Spinal cord (tissue), 10 donors: ENCODE results near the gene C14orf180. TPM values are rescaled to one million over a fixed set of nuclear protein-coding genes. Genes with fewer than 3 reads are reported as not detected.
A peak's percentile ranks its signal among the peaks of the same experiment; 100 is the strongest.

ENCODE experiments used
- DNase-seq, 6 donors: peaks; one replicate each; pipeline versions ENCODE4 v3.0.0 to v3.0.0-alpha.2; 2013 to 2015; ENCODE audit warnings: low spot score in 6 of 6, low read depth in 4 of 6
- H3K27ac ChIP-seq: one replicate; pipeline ENCODE4 v1.5.1; 2013; ENCODE audit warnings: low read depth, low read length, control low read depth
- H3K27me3 ChIP-seq: one replicate; pipeline ENCODE4 v1.6.1; 2013; ENCODE audit warnings: low read length; ENCODE audit not compliant: control insufficient read depth, insufficient read depth
- H3K36me3 ChIP-seq: one replicate; pipeline ENCODE4 v1.6.1; 2013; ENCODE audit warnings: low read length; ENCODE audit not compliant: control insufficient read depth, insufficient read depth
- H3K4me1 ChIP-seq: one replicate; pipeline ENCODE4 v1.6.1; 2013; ENCODE audit warnings: low read length; ENCODE audit not compliant: control insufficient read depth, insufficient read depth
- H3K4me3 ChIP-seq: one replicate; pipeline ENCODE4 v1.5.1; 2013; ENCODE audit warnings: low read depth, low read length, control low read depth
- H3K9me3 ChIP-seq: one replicate; pipeline ENCODE4 v1.6.1; 2013; ENCODE audit warnings: low read length; ENCODE audit not compliant: control insufficient read depth, insufficient read depth
- WGBS: methylation state at CpG from one replicate; pipeline ENCODE4 v1.1.5; 2013; ENCODE audit warnings: missing lambda C conversion rate; ENCODE audit not compliant: insufficient coverage; 5-methylcytosine and 5-hydroxymethylcytosine counted together
- polyA plus RNA-seq, 2 donors: library from polyadenylated mRNA; unstranded; fragments of 120-200 nt; gene quantifications; one replicate each; pipeline ENCODE4 v1.2.1, GENCODE V29; 2013; ENCODE audit not compliant: insufficient read length in 2 of 2
- total RNA-seq, 2 donors: library from RNA; depleted of rRNA in 1 of 2; stranded (reverse); fragments of 120-200 nt in 1 of 2; fragments of >200 nt in 1 of 2; gene quantifications; one replicate each; pipeline versions ENCODE4 v1.2.3 to v1.2.4, GENCODE V29; 2013 to 2014
- donor health status: healthy.

Gene C14orf180
- total and polyA plus RNA-seq, 4 donors, result 0.10 to 6.0 (median 0.24) TPM

- H3K27me3 ChIP-seq, result peaks cover 12% of the 10 kb centered on the region
- H3K36me3 ChIP-seq, result no peaks in the 10 kb centered on the region
- H3K4me3 ChIP-seq, result no peak overlapping the region
- H3K27ac ChIP-seq, result no peak overlapping the region
- no CpG with 5 or more reads among the region's 10 CpGs for WGBS
- H3K9me3 ChIP-seq, result no peaks in the 10 kb centered on the region
- peaks cover 37% of the 10 kb centered on the region for H3K4me1 ChIP-seq
- peak in 1 of 6 donors; percentile 78 for DNase-seq
Observed at GRCh38 chr14:104569435-104569834, 10.1 kb upstream of the C14orf180 start.

DNA sequence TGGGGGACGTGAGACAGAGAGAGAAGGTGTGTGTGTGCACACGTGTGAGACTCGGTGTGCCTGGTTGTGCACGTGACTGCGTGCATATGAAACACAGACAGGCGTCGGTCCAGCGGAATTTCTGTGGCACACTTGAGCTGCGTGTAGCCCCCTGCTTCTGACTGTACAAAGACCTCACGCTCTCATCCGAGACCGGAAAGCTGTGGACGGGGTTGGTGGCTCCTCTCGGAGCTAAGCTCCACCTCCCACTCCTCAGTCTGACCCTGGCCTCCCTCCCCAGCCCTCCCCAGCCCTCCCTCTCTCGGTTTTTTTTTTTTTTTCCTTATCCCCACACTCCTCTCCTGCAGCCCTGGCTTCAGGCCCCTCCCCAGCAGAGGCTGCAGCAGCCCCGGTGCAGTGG lies 8.3 kb upstream of the C14orf180 start:
- H3K27me3 ChIP-seq, result peaks cover 2% of the 10 kb centered on the region
- H3K36me3 ChIP-seq, result no peaks in the 10 kb centered on the region
- H3K27ac ChIP-seq, result no peak overlapping the region
- no peak for DNase-seq
- WGBS, result 59% methylated on average over 16 of the region's 16 CpGs
- no peaks in the 10 kb centered on the region for H3K9me3 ChIP-seq
- H3K4me1 ChIP-seq, result peaks cover 40% of the 10 kb centered on the region
- H3K4me3 ChIP-seq, result no peak overlapping the region

GRCh38 chr14:104572024-104572626 lies 7.4 kb upstream of the C14orf180 start:
- Histone ChIP-seq H3K4me1 (peaks cover 48% of the 10 kb centered on the region), H3K9me3 (no peaks in the 10 kb centered on the region), H3K27ac (no peak overlapping the region), H3K4me3 (no peak overlapping the region), H3K27me3 (peaks cover 1% of the 10 kb centered on the region), H3K36me3 (no peaks in the 10 kb centered on the region)
- peak in 1 of 6 donors; percentile 66 for DNase-seq
- 75% methylated on average over 11 of the region's 11 CpGs for WGBS

DNA sequence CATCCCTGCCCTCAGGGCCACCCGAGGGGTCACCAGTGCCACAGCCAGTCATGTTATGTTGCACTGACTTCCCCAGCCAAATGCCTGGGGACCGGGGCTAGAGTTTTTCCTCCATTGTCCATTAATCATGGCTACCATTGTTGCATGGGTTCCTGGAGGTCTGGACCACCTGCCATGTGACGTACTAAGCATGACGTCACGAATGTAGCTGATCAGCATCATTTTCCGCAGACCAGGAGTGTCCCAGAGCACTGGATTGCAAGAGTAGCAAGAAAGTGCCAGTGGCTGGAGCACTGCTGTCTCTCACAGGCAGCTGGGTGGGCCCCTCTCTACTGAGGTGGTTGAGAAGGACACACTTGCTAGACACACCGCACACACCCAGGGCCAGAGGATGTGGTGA lies 6.9 kb upstream of the C14orf180 start:
- Histone ChIP-seq H3K4me1 (peaks cover 50% of the 10 kb centered on the region), H3K9me3 (no peaks in the 10 kb centered on the region), H3K36me3 (no peaks in the 10 kb centered on the region), H3K4me3 (no peak overlapping the region), H3K27ac (no peak overlapping the region), H3K27me3 (no peaks in the 10 kb centered on the region)
- no peak for DNase-seq
- 76% methylated on average over 7 of the region's 7 CpGs for WGBS

DNA sequence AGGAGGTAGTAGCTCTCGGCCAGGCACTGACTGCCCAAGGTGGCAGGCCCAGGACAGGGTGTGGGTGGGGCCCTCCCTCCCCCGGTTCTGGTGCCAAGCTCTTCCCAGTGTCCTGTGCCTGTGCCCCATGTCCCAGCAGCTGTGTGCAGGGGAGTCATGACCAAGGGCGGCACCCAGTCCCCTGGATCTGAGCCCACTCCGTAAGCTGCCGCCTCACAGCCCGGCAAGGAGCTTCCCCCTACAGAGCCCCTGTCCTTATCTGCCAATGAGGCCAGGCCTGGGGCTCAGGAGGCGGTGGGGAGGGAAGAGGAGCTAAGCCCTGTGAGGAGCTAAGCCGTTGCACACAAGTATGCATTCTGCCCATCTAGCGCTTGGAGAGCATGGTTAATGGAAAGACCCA lies 5.6 kb upstream of the C14orf180 start:
- no peak for DNase-seq
- Histone ChIP-seq H3K36me3 (no peaks in the 10 kb centered on the region), H3K4me1 (peaks cover 61% of the 10 kb centered on the region), H3K27me3 (peaks cover 3% of the 10 kb centered on the region), H3K4me3 (no peak overlapping the region), H3K9me3 (no peaks in the 10 kb centered on the region), H3K27ac (no peak overlapping the region)
- 64% methylated on average over 6 of the region's 9 CpGs for WGBS

DNA sequence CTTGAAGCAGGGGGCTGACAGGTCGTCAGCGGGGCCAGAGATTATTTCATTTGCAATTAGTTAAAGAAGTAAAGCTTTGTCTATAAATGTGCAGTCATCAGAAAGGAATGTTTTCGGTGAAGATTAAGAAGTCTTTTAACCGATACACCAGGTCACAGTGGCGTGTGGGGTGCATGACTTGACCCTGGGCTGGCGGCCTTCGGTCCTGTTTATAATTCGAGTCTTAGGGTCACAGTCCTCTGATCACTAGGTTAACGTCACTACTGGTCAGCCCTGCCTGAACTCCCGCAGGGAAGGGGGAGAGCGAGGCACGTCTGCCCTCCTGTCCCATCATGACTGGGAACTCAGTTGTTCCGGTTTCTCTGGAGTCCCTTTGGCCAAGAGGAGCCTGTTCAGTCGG lies 5.0 kb upstream of the C14orf180 start:
- no peak overlapping the region for H3K27ac ChIP-seq
- H3K4me1 ChIP-seq, result peaks cover 62% of the 10 kb centered on the region
- 68% methylated on average over 14 of the region's 14 CpGs for WGBS

DNA sequence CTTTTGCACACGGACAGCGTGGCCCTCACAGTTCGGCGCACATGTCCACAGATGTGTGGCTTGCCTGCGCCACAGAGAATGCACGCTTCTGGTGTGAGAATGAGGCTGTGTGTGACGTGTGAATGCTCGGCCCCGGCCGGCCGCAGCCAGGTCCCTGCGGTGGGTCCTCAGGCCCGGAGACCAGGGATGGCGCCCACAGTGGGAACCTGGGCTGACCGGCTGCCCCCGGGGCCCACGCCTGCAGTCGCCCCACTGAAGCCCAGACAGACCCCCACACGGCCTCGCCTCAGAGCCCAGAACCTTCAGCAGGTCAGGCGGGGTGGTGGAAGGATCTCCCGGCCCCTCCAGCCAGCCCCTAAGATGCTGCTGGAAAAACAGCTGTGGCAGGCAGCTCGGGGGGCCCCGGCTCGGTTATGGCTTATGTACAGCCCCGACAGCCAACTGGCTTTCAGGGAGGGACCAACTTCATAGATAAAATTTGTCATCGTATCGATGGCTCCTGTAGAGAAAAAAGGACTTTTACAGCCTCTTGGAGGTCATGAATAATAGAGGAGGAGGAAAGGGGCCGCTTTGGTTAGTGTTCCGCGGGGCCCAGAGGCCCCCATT lies 4.5 kb upstream of the C14orf180 start:
- Histone ChIP-seq H3K36me3 (no peaks in the 10 kb centered on the region), H3K9me3 (no peaks in the 10 kb centered on the region), H3K4me1 (peaks cover 63% of the 10 kb centered on the region), H3K27me3 (peaks cover 3% of the 10 kb centered on the region), H3K27ac (no peak overlapping the region), H3K4me3 (no peak overlapping the region)
- peak in 1 of 6 donors; percentile 33 for DNase-seq
- WGBS, result 70% methylated on average over 31 of the region's 31 CpGs

More for the DNA sequence above, 5.0 kb upstream of the C14orf180 start:
- H3K27me3 ChIP-seq, result peaks cover 3% of the 10 kb centered on the region
- no peaks in the 10 kb centered on the region for H3K36me3 ChIP-seq
- no peaks in the 10 kb centered on the region for H3K9me3 ChIP-seq
- no peak overlapping the region for H3K4me3 ChIP-seq
- no peak for DNase-seq

- no peaks in the 10 kb centered on the region for H3K9me3 ChIP-seq
- no peak overlapping the region for H3K4me3 ChIP-seq
- WGBS, result 59% methylated on average over 16 of the region's 16 CpGs
- peaks cover 3% of the 10 kb centered on the region for H3K27me3 ChIP-seq
- no peaks in the 10 kb centered on the region for H3K36me3 ChIP-seq
- peaks cover 74% of the 10 kb centered on the region for H3K4me1 ChIP-seq
- DNase-seq, result no peak
- no peak overlapping the region for H3K27ac ChIP-seq
Observed at GRCh38 chr14:104576232-104576969, 3.2 kb upstream of the C14orf180 start.

DNA sequence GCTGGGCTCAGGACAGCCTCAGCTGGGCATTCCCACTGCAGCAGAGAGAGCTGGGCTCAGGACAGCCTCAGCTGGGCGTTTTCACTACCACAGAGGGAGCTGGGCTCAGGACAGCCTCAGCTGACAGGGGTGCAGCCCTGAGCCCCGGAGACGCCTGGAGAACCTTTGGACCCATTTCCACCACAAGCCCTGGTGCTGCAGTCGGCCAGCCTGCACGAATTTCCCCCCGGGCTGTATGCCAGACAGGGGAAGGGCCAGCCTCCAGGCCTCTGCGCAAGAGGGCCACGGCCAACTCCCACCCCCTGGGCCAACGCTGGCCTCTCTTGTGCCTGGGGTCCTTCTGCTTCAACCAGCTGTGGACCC lies 2.6 kb upstream of the C14orf180 start:
- Histone ChIP-seq H3K36me3 (no peaks in the 10 kb centered on the region), H3K27me3 (peaks cover 3% of the 10 kb centered on the region), H3K9me3 (no peaks in the 10 kb centered on the region), H3K4me1 (peaks cover 74% of the 10 kb centered on the region), H3K4me3 (no peak overlapping the region), H3K27ac (no peak overlapping the region)
- WGBS, result 64% methylated on average over 9 of the region's 9 CpGs
- DNase-seq, result no peak

DNA sequence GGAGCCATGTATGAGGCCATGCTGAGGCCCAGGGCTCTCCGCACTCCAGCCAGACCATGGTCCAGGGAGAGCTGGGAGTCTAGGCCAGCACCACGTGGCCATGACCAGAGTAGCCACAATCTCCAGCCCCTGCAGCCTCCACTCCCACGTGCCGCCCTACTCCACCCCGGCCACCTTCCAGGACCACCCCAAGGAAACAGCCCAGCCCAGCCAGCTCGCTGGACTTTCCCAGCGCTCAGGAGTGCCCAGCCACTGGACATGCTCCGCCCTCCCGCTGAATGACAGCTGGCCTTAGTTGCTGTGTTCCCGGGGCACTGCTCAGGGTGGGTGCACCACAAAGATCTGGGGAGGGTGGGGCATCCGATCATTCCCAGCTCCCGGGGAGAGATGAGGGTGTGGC lies 2.1 kb upstream of the C14orf180 start:
- WGBS, result 69% methylated on average over 12 of the region's 12 CpGs
- no peaks in the 10 kb centered on the region for H3K36me3 ChIP-seq
- no peak overlapping the region for H3K4me3 ChIP-seq
- DNase-seq, result no peak
- H3K4me1 ChIP-seq, result peaks cover 76% of the 10 kb centered on the region
- H3K27me3 ChIP-seq, result peaks cover 3% of the 10 kb centered on the region
- H3K27ac ChIP-seq, result no peak overlapping the region
- H3K9me3 ChIP-seq, result no peaks in the 10 kb centered on the region
